Neural progenitor cell (in vitro differentiated cells): ENCODE measurements around the gene FGFRL1. TPM values are rescaled to one million over a fixed set of nuclear protein-coding genes. Genes with fewer than 3 reads are reported as not detected.

Experiments
- DNase-seq: peaks from one replicate; pipeline ENCODE4 v3.0.0-alpha.2; 2016; ENCODE audit warnings: low spot score
- H2AFZ ChIP-seq: fragments of 200-600 bp; sonication (generic); replicated peaks from 2 replicates; pipeline ENCODE4 v1.6.1; 2016; ENCODE audit warnings: antibody characterized with exemption
- H3F3A ChIP-seq: fragments of 200-600 bp; sonication (generic); 2 replicates; pipeline ENCODE4 v1.6.1; 2016; ENCODE audit warnings: antibody characterized with exemption, low read depth
- H3K27ac ChIP-seq: fragments of 200-600 bp; sonication (generic); 2 replicates; pipeline ENCODE4 v1.5.1; 2016; ENCODE audit warnings: mild to moderate bottlenecking
- H3K27me3 ChIP-seq: fragments of 200-600 bp; sonication (generic); 2 replicates; pipeline ENCODE4 v1.6.1; 2016; ENCODE audit warnings: mild to moderate bottlenecking, moderate library complexity
- H3K36me3 ChIP-seq: fragments of 200-600 bp; sonication (generic); 2 replicates; pipeline ENCODE4 v1.5.1; 2016
- H3K4me1 ChIP-seq: fragments of 200-600 bp; sonication (generic); 2 replicates; pipeline ENCODE4 v1.6.1; 2016; ENCODE audit warnings: mixed run types
- H3K4me2 ChIP-seq: fragments of 200-600 bp; sonication (generic); 2 replicates; pipeline ENCODE4 v1.6.1; 2016
- H3K4me3 ChIP-seq: fragments of 200-600 bp; sonication (generic); 2 replicates; pipeline ENCODE4 v1.5.1; 2016
- H3K79me2 ChIP-seq: fragments of 200-600 bp; sonication (generic); 2 replicates; pipeline ENCODE4 v1.6.1; 2016; ENCODE audit warnings: low read depth
- H3K9ac ChIP-seq: fragments of 200-600 bp; sonication (generic); 2 replicates; pipeline ENCODE4 v1.6.1; 2016
- H3K9me3 ChIP-seq: fragments of 200-600 bp; sonication (generic); 2 replicates; pipeline ENCODE4 v1.5.1; 2016; ENCODE audit warnings: low read depth
- H4K20me1 ChIP-seq: fragments of 200-600 bp; sonication (generic); 2 replicates; pipeline ENCODE4 v1.6.1; 2016; ENCODE audit warnings: low read depth
- H3K27ac Mint-ChIP-seq: 3 replicates; pipeline ENCODE4 v1.8.0; 2021; ENCODE audit warnings: mixed read lengths
- H3K27me3 Mint-ChIP-seq: 2 replicates; pipeline ENCODE4 v1.8.0; 2022; ENCODE audit warnings: low read depth, mild to moderate bottlenecking, inconsistent platforms, moderate library complexity, mixed read lengths; ENCODE audit not compliant: insufficient read depth
- H3K36me3 Mint-ChIP-seq: 3 replicates; pipeline ENCODE4 v1.8.0; 2021; ENCODE audit warnings: mixed read lengths
- H3K4me1 Mint-ChIP-seq: 3 replicates; pipeline ENCODE4 v1.8.0; 2021; ENCODE audit warnings: mixed read lengths
- H3K4me3 Mint-ChIP-seq: 3 replicates; pipeline ENCODE4 v1.8.0; 2021; ENCODE audit warnings: mild to moderate bottlenecking, moderate library complexity, mixed read lengths
- H3K9me3 Mint-ChIP-seq: 3 replicates; pipeline ENCODE4 v1.8.0; 2020; ENCODE audit warnings: mixed read lengths
- EZH2 ChIP-seq: fragments of 200-600 bp; sonication (generic); IDR thresholded peaks from 2 replicates; pipeline ENCODE4 v1.6.1; 2017; ENCODE audit warnings: antibody characterized with exemption, mild to moderate bottlenecking, moderate library complexity
- EZH2phosphoT487 ChIP-seq: fragments of 200-600 bp; sonication (generic); IDR thresholded peaks from 2 replicates; pipeline ENCODE4 v1.6.1; 2017; ENCODE audit warnings: antibody characterized with exemption
- total RNA-seq: library from RNA; depleted of rRNA; stranded (reverse); fragments of >200 nt; gene quantifications from 2 replicates; pipeline ENCODE4 v1.2.3, GENCODE V29; 2015; ENCODE audit warnings: low replicate concordance
- TF ChIP-seq, protein P1 (sequence below): fragments of 200-600 bp; sonication (generic); IDR thresholded peaks from 2 replicates; pipeline ENCODE4 v1.5.1; 2017; ENCODE audit warnings: antibody characterized with exemption, mild to moderate bottlenecking

Gene FGFRL1
- total RNA-seq, 1 donor from 2014 or later: 9.6 TPM

DNA sequence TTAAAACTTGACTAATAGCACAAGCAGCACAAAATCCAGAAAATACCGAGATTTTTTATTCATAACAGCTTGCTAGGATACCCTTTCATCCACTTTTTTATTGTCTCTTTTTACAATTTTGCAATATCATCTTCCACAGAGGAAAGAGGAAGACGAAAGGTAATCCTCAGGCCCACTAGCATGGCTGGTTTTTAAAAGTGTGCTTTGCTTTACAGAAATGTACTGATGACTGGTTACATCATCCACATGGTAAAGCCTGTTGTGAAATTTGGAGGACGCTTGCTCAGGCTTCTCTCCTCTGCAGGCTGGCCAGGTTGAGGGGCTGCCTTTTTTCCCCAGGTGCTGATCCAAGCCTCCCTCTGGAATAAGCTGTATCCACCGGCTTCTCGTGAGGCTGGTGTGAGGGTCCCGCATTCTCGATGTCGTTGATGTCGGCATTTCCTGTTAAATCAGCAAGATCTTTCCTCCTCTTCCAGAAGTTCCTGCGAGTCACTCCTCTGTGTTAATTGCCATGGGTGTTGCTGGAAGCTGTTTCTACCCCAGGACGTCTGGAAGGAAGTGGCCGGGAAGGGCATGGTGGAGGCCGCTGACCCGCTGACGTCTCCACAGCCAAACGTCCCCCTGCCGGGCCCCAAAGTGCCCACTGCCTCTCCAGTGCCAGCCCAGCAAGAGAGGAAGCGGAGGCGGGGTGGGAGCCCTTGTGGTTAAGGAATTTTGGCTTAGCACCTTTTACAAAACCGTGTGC lies 32.3 kb upstream of the FGFRL1 start:
- Histone ChIP-seq H3K36me3 (no peaks in the 10 kb centered on the region), H3K27ac (no peak overlapping the region), H4K20me1 (no peaks in the 10 kb centered on the region), H3K4me3 (no peak overlapping the region), H2AFZ (no peak overlapping the region), H3K4me2 (no peak overlapping the region), H3K9me3 (no peaks in the 10 kb centered on the region), H3K9ac (no peak overlapping the region), H3K4me1 (no peaks in the 10 kb centered on the region), H3K27me3 (peaks cover 16% of the 10 kb centered on the region), H3F3A (no peaks in the 10 kb centered on the region), H3K79me2 (no peaks in the 10 kb centered on the region)
- DNase-seq: no peak
- H3K27me3 Mint-ChIP-seq: no peaks in the 10 kb centered on the region
- no peaks in the 10 kb centered on the region for H3K36me3 Mint-ChIP-seq
- peaks cover 10% of the 10 kb centered on the region for H3K9me3 Mint-ChIP-seq
- H3K4me3 Mint-ChIP-seq: no peak overlapping the region
- H3K4me1 Mint-ChIP-seq: peaks cover 2% of the 10 kb centered on the region
- TF ChIP-seq EZH2phosphoT487 (no peak), EZH2 (no peak)
- TF ChIP-seq, protein P1, sequence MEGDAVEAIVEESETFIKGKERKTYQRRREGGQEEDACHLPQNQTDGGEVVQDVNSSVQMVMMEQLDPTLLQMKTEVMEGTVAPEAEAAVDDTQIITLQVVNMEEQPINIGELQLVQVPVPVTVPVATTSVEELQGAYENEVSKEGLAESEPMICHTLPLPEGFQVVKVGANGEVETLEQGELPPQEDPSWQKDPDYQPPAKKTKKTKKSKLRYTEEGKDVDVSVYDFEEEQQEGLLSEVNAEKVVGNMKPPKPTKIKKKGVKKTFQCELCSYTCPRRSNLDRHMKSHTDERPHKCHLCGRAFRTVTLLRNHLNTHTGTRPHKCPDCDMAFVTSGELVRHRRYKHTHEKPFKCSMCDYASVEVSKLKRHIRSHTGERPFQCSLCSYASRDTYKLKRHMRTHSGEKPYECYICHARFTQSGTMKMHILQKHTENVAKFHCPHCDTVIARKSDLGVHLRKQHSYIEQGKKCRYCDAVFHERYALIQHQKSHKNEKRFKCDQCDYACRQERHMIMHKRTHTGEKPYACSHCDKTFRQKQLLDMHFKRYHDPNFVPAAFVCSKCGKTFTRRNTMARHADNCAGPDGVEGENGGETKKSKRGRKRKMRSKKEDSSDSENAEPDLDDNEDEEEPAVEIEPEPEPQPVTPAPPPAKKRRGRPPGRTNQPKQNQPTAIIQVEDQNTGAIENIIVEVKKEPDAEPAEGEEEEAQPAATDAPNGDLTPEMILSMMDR: no peak
- H3K27ac Mint-ChIP-seq: no peak overlapping the region

DNA sequence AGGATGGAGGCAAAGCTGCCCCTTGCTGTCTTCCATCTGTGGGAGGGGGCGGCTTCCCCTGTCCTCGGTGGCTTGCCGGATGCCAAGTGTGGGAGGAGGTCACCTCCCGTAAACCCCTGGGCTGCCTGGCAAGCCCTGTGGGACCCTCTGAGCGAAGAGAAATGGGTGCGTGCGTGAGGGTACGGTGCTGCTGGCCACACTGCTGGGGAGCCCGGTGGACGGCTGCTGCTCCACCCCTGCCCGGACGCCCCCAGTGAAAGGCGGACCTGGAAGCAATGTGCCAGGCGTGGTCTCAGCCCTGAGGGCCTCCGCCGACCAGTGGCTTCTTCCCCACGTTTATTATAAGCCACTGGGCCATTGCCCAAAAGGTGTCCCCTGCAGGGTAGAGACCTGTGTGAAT lies 29.1 kb upstream of the FGFRL1 start:
- H3K36me3 ChIP-seq: no peaks in the 10 kb centered on the region
- H3K79me2 ChIP-seq: no peaks in the 10 kb centered on the region
- peaks cover 14% of the 10 kb centered on the region for H3K27me3 Mint-ChIP-seq
- no peaks in the 10 kb centered on the region for H3K36me3 Mint-ChIP-seq
- H3K9me3 ChIP-seq: no peaks in the 10 kb centered on the region
- H3F3A ChIP-seq: peaks cover 14% of the 10 kb centered on the region
- H3K4me2 ChIP-seq: no peak overlapping the region
- no peak overlapping the region for H3K4me3 ChIP-seq
- no peak overlapping the region for H3K27ac ChIP-seq
- H3K9ac ChIP-seq: no peak overlapping the region
- H3K4me1 Mint-ChIP-seq: peaks cover 12% of the 10 kb centered on the region
- H3K9me3 Mint-ChIP-seq: no peaks in the 10 kb centered on the region
- no peak overlapping the region for H3K4me3 Mint-ChIP-seq
- peaks cover 14% of the 10 kb centered on the region for H3K4me1 ChIP-seq
- no peak overlapping the region for H3K27ac Mint-ChIP-seq
- H2AFZ ChIP-seq: no peak overlapping the region
- no peak for DNase-seq
- H3K27me3 ChIP-seq: peaks cover 40% of the 10 kb centered on the region
- no peaks in the 10 kb centered on the region for H4K20me1 ChIP-seq
- TF ChIP-seq, protein P1: no peak
- TF ChIP-seq EZH2phosphoT487: no peak
- TF ChIP-seq EZH2: no peak

DNA sequence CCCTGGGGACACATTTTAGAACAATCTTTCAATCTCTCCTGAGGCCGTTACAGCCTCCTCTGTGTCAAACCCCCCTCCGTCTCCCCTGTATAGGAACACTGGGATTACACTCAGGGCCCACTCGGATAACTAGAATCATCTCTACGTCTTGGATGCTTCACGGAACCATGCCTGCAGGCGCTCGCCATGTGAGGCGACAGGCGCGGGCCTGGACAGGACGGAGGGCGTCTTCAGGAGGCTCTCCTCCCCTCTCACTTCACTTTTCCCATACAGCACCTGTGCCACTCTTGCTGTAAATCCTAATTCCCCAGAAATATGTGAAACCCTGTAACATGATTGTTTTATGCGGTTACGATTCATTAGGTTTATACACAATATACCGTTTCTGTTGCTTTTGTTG lies 28.6 kb upstream of the FGFRL1 start:
- Histone ChIP-seq H3F3A (peaks cover 14% of the 10 kb centered on the region), H3K9ac (no peak overlapping the region), H3K79me2 (no peaks in the 10 kb centered on the region), H3K4me2 (no peak overlapping the region), H3K4me3 (no peak overlapping the region), H2AFZ (no peak overlapping the region), H4K20me1 (no peaks in the 10 kb centered on the region), H3K4me1 (peaks cover 14% of the 10 kb centered on the region), H3K36me3 (no peaks in the 10 kb centered on the region), H3K9me3 (no peaks in the 10 kb centered on the region), H3K27ac (no peak overlapping the region), H3K27me3 (peaks cover 41% of the 10 kb centered on the region)
- Mint-ChIP-seq H3K4me3 (no peak overlapping the region), H3K9me3 (no peaks in the 10 kb centered on the region), H3K27ac (peak overlapping the region; percentile 30), H3K36me3 (no peaks in the 10 kb centered on the region), H3K4me1 (peaks cover 12% of the 10 kb centered on the region), H3K27me3 (peaks cover 14% of the 10 kb centered on the region)
- DNase-seq: no peak
- TF ChIP-seq, protein P1: no peak
- TF ChIP-seq EZH2: no peak
- no peak for TF ChIP-seq EZH2phosphoT487
